ENCODE results near the gene TWIST2. TPM values are rescaled to one million over a fixed set of nuclear protein-coding genes. Genes with fewer than 3 reads are reported as not detected.

The TWIST2 gene
- total and polyA plus RNA-seq, 9 of the 15 experiments (the other 6 are each of a cell fraction or from before 2014, with no cell fraction given) = not detected

GRCh38 chr2:238821391-238821790 lies 26.5 kb upstream of the TWIST2 start (continued):
- TF ChIP-seq, protein P1, sequence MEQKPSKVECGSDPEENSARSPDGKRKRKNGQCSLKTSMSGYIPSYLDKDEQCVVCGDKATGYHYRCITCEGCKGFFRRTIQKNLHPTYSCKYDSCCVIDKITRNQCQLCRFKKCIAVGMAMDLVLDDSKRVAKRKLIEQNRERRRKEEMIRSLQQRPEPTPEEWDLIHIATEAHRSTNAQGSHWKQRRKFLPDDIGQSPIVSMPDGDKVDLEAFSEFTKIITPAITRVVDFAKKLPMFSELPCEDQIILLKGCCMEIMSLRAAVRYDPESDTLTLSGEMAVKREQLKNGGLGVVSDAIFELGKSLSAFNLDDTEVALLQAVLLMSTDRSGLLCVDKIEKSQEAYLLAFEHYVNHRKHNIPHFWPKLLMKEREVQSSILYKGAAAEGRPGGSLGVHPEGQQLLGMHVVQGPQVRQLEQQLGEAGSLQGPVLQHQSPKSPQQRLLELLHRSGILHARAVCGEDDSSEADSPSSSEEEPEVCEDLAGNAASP (IDR thresholded peaks at IDR 0.05) = no peak
- no peak for TF ChIP-seq SLC30A9 (CRISPR knock-in tag; IDR thresholded peaks at IDR 0.05)
- TF ChIP-seq, protein P2, sequence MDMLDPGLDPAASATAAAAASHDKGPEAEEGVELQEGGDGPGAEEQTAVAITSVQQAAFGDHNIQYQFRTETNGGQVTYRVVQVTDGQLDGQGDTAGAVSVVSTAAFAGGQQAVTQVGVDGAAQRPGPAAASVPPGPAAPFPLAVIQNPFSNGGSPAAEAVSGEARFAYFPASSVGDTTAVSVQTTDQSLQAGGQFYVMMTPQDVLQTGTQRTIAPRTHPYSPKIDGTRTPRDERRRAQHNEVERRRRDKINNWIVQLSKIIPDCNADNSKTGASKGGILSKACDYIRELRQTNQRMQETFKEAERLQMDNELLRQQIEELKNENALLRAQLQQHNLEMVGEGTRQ (CRISPR knock-in tag; IDR thresholded peaks at IDR 0.05) = no peak

DNA sequence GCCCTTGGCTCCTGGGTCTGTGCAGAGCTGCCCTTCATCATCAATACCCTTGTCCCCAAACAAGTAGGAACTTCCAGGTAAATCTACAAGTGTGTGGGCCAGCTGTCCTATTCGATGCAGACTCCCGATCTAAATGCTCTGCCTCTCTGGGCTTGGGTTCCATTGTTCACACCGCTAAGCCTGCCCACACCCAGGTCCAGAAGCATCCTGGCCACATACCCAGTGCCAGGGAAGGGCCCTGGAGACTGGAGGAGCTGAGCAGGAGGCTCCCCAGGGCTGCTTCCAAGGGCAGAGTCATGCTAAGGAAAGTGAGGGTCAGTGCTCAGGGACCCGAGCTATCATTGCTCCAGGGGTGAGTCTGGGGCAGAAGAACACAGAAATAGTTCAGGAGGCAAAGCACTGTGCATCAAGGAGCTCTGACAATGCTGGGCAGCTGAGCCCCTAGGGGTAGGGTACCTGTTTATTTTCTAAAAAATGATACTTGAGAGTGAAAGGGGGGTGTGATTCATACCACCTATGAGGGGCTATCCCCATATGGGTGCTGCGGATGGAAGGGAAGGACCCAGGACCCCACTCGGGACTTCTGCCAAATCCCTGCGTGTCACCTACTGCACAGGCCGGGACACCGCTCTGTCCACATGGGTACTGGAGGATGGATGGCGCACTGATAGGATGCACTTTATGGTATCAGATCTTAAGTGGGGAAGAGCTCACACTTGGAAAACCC lies 25.8 kb upstream of the TWIST2 start:
- H3K9me3 ChIP-seq (replicated peaks; ENCODE audit: control insufficient read depth, insufficient read depth, low read depth, low read length) = no peaks in the 10 kb centered on the region
- no TSS peak for BruUV-seq (replicated peaks)
- no peak overlapping the region for H3K9ac ChIP-seq (ENCODE audit: insufficient read depth in 1 of 2, low read depth in 2 of 2, low read length in 2 of 2)
- intact Hi-C loops (cut with micrococcal nuclease) (no loop called here), in situ Hi-C loops (cut with MboI) (no loop called here)
- H3K27ac ChIP-seq (ENCODE audit: extremely low read depth, low read depth, low read length) = no peak overlapping the region
- no peaks in the 10 kb centered on the region for H3K9me1 ChIP-seq (ENCODE audit: control insufficient read depth, insufficient read depth, low read length)
- H3K4me1 ChIP-seq (replicated peaks in 1 of 2; ENCODE audit: control insufficient read depth in 2 of 2, insufficient read depth in 2 of 2, low read length in 2 of 2) = no peaks in the 10 kb centered on the region
- no peaks in the 10 kb centered on the region for H3K79me2 ChIP-seq (ENCODE audit: control insufficient read depth, insufficient read depth, low read length)
- no peak overlapping the region for H2AFZ ChIP-seq (ENCODE audit: low read depth, low read length)
- no peaks in the 10 kb centered on the region for H3K36me3 ChIP-seq (ENCODE audit: control insufficient read depth, insufficient read depth, low read length)
- no peak overlapping the region for H3K4me3 ChIP-seq
- ChIA-PET CTCF (ENCODE audit: low intra/inter-chr PET ratio) (no interaction called here), POLR2A (interaction anchor here (0.6 to 0.7 kb wide), 2 partner anchors 231 to 379 kb away, joined by 3 to 5 read pairs; no protein-coding TSS in a partner anchor)
- ATAC-seq (no peak), DNase-seq (ENCODE audit: extremely low read depth in 1 of 4, low spot score in 3 of 4) (no peak), FAIRE-seq (no peak)
- no peak overlapping the region for H3K4me2 ChIP-seq (ENCODE audit: insufficient read depth, low read length)
- H4K20me1 ChIP-seq (replicated peaks; ENCODE audit: control insufficient read depth, insufficient read depth, low read length) = no peaks in the 10 kb centered on the region
- WGBS (ENCODE audit: insufficient coverage, low coverage, missing lambda C conversion rate) = 1% methylated on average over 10 of the region's 10 CpGs
- H3K27me3 ChIP-seq (ENCODE audit: control insufficient read depth in 2 of 2, insufficient read depth in 2 of 2, low read length in 2 of 2) = no peaks in the 10 kb centered on the region
- TF ChIP-seq, protein P3, sequence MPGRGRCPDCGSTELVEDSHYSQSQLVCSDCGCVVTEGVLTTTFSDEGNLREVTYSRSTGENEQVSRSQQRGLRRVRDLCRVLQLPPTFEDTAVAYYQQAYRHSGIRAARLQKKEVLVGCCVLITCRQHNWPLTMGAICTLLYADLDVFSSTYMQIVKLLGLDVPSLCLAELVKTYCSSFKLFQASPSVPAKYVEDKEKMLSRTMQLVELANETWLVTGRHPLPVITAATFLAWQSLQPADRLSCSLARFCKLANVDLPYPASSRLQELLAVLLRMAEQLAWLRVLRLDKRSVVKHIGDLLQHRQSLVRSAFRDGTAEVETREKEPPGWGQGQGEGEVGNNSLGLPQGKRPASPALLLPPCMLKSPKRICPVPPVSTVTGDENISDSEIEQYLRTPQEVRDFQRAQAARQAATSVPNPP (IDR thresholded peaks at IDR 0.05; ENCODE audit: borderline replicate concordance, insufficient read depth, insufficient read length) = no peak
- TF ChIP-seq, protein P4, sequence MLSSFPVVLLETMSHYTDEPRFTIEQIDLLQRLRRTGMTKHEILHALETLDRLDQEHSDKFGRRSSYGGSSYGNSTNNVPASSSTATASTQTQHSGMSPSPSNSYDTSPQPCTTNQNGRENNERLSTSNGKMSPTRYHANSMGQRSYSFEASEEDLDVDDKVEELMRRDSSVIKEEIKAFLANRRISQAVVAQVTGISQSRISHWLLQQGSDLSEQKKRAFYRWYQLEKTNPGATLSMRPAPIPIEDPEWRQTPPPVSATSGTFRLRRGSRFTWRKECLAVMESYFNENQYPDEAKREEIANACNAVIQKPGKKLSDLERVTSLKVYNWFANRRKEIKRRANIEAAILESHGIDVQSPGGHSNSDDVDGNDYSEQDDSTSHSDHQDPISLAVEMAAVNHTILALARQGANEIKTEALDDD (IDR thresholded peaks at IDR 0.05) = no peak
- TF ChIP-seq ZNF695 (CRISPR knock-in tag; IDR thresholded peaks at IDR 0.05) (no peak), ZNF184 (CRISPR knock-in tag; IDR thresholded peaks at IDR 0.05) (no peak), CXXC5 (CRISPR knock-in tag; IDR thresholded peaks at IDR 0.05) (no peak), HNRNPH1 (optimal IDR thresholded peaks at IDR 0.05; ENCODE audit: low read depth, low read length) (no peak), ZNF583 (CRISPR knock-in tag; IDR thresholded peaks at IDR 0.05) (no peak), PHB2 (IDR thresholded peaks at IDR 0.05; ENCODE audit: low read depth) (no peak), ZNF41 (CRISPR knock-in tag; conservative IDR thresholded peaks at IDR 0.05) (no peak), TFAM (CRISPR knock-in tag; conservative IDR thresholded peaks at IDR 0.05) (no peak), ATF4 (CRISPR knock-in tag; IDR thresholded peaks at IDR 0.05) (no peak)

Measured in K562 (cell line).